HG03558 (cell line): ENCODE measurements around the gene LRRN4CL.
"Not testable (repeated sequence)": the region's sequence is repeated elsewhere in the genome, so short reads cannot be mapped to it uniquely, and the experiment has no call there.

Experiments
- ATAC-seq: cut with Tn5 transposase; IDR thresholded peaks from one replicate; pipeline ENCODE4 v1.9.1; 2021; ENCODE audit warnings: moderate number of reproducible peaks; ENCODE audit not compliant: unreplicated experiment; ENCODE audit errors: extremely low read depth

LRRN4CL gene

DNA sequence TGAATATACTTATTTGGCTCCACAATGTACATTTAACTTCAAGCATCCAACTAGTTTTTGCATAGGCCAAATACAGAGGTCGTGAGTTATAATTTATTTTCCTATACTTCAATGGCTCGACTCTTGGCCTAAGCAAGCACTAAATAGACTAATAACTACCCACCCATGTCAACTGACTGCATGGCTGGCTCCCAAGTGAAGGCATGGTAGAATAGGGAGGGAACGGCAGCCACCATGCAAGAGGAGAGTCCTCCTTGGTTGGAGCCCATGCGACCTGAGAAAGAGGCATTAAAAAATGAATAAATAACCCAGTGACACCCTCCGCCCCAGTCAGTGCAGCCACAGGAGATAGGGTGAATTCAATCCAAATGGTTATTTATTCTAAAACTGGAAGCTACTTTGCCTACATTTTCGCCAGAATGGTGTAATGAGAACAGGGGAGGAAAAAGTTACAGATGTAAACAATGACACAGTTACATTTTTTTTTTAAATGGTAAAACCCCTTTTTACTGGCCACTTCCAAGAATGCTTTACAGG, 23.0 kb upstream of the LRRN4CL start:
- no peak for ATAC-seq

- no peak for ATAC-seq
These were observed 20.6 kb upstream of the LRRN4CL start for GRCh38 chr11:62710001-62710345.

DNA sequence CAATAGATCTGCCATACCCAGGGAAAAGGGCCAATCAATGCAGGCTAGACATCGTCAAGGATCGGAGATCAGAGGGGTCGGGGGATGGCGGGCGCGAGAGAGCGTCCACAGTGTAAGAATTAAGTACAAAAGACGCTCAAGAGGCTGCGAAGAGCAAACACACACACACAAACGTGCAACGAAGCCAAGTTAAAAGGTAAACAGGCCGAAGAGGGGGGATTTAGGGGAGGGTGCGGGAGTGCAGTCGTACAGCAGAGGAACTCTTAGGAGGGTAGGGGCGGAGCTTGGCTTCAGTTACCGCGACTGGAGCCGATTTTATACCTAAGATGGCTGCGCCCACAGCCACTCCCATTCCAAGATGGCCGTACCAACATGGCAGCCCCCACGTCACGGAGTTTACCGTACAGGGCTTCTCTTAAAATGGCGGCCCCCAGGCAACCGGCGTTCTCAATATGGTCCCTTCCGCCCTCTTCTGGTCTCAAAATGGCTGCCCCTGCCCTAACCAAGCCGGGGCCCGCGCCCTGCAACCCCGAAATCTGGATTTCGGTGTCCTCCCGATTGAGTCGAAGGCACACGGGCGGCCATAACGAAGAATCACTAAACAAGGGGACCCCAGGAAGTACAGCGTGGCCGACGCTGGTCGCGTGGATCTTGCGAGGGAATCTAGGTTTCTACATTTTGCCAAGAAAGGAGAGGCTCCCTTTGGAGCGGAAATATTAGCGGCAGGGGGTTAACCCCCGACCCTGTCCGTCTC, 20.1 kb upstream of the LRRN4CL start:
- ATAC-seq: no peak

DNA sequence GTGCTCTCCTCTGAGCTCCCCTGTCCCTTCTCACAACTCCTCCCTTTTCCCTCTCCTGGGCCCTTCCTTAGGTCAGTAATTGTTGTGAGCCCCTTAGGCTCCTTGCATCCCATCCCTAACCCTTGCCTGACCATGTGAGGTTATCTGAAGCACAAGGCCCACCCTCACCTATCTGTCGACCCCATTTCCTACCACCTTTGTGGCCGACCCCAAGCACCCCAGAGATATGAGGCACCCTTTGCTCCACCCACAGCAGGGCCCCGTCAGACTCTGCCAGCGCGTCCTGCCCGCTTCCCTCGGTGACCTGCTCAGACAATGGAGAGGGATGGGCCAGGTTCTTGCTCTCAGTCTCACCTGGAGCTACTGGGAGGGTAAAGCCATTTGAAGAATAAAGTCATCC, 19.5 kb upstream of the LRRN4CL start:
- ATAC-seq: no peak

- no peak for ATAC-seq
These were observed 19.1 kb upstream of the LRRN4CL start for GRCh38 chr11:62708392-62708791.

DNA sequence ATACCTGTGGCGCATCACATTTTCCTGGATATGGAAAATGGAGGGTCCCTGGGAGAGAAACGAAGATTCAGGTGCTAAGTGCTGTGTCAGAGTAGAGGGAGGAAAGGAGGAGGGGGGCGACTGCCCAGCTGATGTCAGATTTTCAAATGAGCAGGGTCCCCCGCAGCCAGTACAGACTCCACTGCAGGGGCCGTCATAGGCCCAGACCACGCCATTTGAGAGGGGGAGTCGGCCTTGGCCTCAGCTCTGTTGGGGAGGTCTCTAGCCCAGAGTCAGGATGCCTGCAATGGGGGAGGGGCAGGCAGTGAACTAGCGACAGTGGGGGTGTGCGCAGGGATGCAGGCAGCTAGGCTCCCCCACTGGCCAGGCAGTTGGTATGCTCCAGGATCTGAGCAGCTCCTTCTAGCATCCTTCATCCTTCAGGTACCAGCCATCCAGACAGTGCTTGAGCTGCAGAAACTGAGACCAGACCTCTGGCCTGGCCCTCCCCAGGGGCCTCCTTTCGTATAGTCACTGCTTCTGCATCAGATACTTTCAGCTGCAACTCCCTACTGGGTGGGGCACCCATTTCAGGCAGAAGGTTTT, 18.0 kb upstream of the LRRN4CL start, which contains the start of the genes BSCL2 and GNG3:
TSS of gene BSCL2 (minus strand) at position 148 of the 585 bp plus-strand sequence. CDS start 229 bp downstream, outside the sequence.
TSS of gene GNG3 (plus strand) at position 400 of the 585 bp plus-strand sequence. CDS start 620 bp downstream, outside the sequence.
- ATAC-seq: no peak

GRCh38 chr11:62706850-62707247, 17.5 kb upstream of the LRRN4CL start:
- ATAC-seq: no peak

GRCh38 chr11:62705880-62706849, 16.8 kb upstream of the LRRN4CL start:
- no peak for ATAC-seq

DNA sequence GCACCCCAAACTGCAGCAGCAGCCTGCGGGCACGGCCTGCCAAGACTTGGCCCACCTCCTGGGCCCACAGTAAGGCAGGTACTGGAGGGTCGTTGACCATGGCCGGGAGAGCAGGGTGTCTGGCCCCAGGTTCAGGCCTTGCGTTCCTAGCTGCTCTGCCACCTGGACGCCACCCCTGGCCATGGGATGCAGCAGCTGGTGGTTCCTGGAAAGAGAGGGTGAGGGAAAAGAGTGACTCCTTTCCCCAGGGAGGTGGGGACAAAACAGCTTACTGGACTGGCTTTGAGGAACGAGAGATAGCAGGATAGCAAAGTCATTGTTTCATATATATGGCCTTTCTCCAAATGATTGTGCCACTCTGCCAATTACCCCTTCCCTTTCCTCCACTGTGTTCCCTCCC, 16.1 kb upstream of the LRRN4CL start:
- no peak for ATAC-seq

DNA sequence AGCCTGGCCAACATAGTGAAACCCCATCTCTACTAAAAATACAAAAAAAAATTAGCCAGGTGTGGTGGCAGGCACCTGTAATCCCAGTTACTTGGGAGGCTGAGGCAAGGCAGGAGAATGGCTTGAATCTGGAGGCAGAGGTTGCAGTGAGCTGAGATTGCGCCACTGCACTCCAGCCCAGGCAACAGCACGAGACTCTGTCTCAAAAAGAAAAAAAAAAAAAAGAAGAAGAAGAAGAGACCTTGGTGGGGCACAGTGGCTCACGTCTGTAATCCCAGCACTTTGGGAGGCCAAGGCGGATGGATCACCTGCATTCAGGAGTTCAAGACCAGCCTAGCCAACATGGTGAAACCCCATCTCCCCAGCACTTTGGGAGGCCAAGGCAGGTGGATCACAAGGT, 14.6 kb upstream of the LRRN4CL start:
- not testable (repeated sequence) for ATAC-seq

GRCh38 chr11:62702246-62702645, 12.9 kb upstream of the LRRN4CL start:
- no peak for ATAC-seq

- no peak for ATAC-seq
These were observed 5.3 kb upstream of the LRRN4CL start for GRCh38 chr11:62694455-62695167.

DNA sequence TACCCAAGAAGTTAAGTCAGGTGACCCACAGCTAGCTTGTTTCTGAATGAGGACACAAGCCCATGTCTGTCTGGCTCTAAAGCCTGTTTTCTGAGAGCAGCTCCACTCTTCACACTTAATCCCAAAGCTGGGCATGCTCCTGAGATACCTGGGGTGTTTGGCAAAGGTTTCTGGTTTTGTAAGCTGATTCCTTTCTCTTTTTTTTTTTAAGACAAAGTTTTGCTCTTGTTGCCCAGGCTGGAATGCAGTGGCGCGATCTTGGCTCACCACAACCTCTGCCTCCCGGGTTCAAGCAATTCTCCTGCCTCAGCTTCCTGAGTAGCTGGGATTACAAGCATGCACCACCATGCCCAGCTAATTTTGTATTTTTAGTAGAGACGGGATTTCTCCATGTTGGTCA, 4.3 kb upstream of the LRRN4CL start:
- ATAC-seq: not testable (repeated sequence)

- ATAC-seq: no peak
These were observed 839 bp downstream of the LRRN4CL start for GRCh38 chr11:62688491-62688890.

- no peak for ATAC-seq
These were observed 1.6 kb downstream of the LRRN4CL start for GRCh38 chr11:62687508-62688396.

- no peak for ATAC-seq
These were observed 6.8 kb downstream of the LRRN4CL start for GRCh38 chr11:62682518-62682917.

DNA sequence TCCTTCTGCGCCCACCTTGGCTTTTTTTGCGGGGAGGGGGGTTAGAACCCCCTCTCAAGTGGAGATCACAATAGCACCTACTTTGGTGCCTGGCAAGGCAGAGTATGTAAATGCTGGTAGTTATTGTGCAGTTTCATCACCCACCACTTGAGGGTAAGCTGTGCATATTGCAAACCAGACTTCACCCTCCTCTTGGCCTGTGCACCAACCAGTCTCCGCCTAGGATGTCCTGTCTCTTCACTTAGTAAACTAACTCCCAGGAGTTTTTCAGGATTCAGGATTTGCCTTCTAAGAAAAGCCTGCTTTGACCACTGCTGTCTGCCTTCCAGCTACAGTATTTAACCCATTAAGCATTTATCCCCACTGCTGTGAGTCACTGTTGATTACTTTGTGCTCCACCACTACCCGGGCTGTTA, 8.5 kb downstream of the LRRN4CL start:
- ATAC-seq: no peak

GRCh38 chr11:62678770-62679696, 10.3 kb downstream of the LRRN4CL start, which contains the start of gene UBXN1:
TSS of gene UBXN1 (minus strand) at chr11:62679073. CDS start at chr11:62678923, 150 bp downstream.
- no peak for ATAC-seq
